Peyer's patch (tissue), 4 donors: Measurements from ENCODE around the gene SLC26A1. TPM values are rescaled to one million over a fixed set of nuclear protein-coding genes. Genes with fewer than 3 reads are reported as not detected.

Experiments
- DNase-seq, 3 donors: peaks; one replicate each; pipeline ENCODE4 v3.0.0-alpha.2; 2017 to 2019
- H3K27ac ChIP-seq, 4 donors: fragments of 200-600 bp; sonication (generic); one replicate each; pipeline ENCODE4 v1.5.1; 2016 to 2019
- H3K27me3 ChIP-seq, 2 donors: fragments of 200-600 bp; sonication (generic); one replicate each; pipeline ENCODE4 v1.5.1; 2019
- H3K36me3 ChIP-seq, 3 donors: fragments of 200-600 bp; sonication (generic); one replicate each; pipeline ENCODE4 v1.5.1; 2016 to 2019
- H3K4me1 ChIP-seq, 4 donors: fragments of 200-600 bp; sonication (generic); one replicate each; pipeline ENCODE4 v1.5.1; 2016 to 2019
- H3K4me3 ChIP-seq, 4 donors: fragments of 200-600 bp; sonication (generic); 1 replicate in 3 of 4; 2 replicates in 1 of 4; pipeline ENCODE4 v1.5.1; 2016 to 2019; ENCODE audit warnings: mild to moderate bottlenecking in 1 of 4
- H3K9me3 ChIP-seq, 4 donors: fragments of 200-600 bp; sonication (generic); one replicate each; pipeline ENCODE4 v1.5.1; 2016 to 2019; ENCODE audit warnings: mild to moderate bottlenecking in 1 of 4
- CTCF ChIP-seq, 6 experiments: fragments of 450-650 bp in 4 of 6; fragments of 200-600 bp in 2 of 6; sonication (generic) in 1 of 6; IDR thresholded peaks; one replicate each; pipeline ENCODE4 v1.5.1; 2017 to 2019; ENCODE audit warnings: antibody characterized with exemption in 6 of 6, mild to moderate bottlenecking in 3 of 6, moderate library complexity in 1 of 6
- POLR2A ChIP-seq, 2 donors: fragments of 450-650 bp; IDR thresholded peaks; one replicate each; pipeline ENCODE4 v1.5.1; 2017; ENCODE audit warnings: antibody characterized with exemption in 2 of 2, mild to moderate bottlenecking in 2 of 2, moderate library complexity in 2 of 2
- total RNA-seq, 4 donors: library from RNA; depleted of rRNA; stranded (reverse); fragments of >200 nt; gene quantifications; one replicate each; pipeline ENCODE4 v1.1.0, GENCODE V29; 2016

The SLC26A1 gene
- total RNA-seq, 4 donors from 2014 or later, result 0.83 to 35.7 (median 24.3) TPM

- no peaks in the 10 kb centered on the region for H3K9me3 ChIP-seq
These were observed 29.5 kb upstream of the SLC26A1 start for GRCh38 chr4:1022739-1023066.

GRCh38 chr4:1022051-1022738, 29.0 kb upstream of the SLC26A1 start:
- Histone ChIP-seq H3K9me3 (no peaks in the 10 kb centered on the region), H3K4me1 (peaks cover 0 to 15% (median 10%) of the 10 kb centered on the region in 4 donors), H3K27me3 (no peaks in the 10 kb centered on the region), H3K4me3 (no peak overlapping the region), H3K36me3 (peaks cover 0 to 10% (median 0%) of the 10 kb centered on the region in 3 donors), H3K27ac (no peak overlapping the region)
- TF ChIP-seq POLR2A (IDR thresholded peaks at IDR 0.05) (no peak), CTCF (IDR thresholded peaks at IDR 0.05) (no peak)
- no peak for DNase-seq

More at GRCh38 chr4:1022739-1023066, 29.5 kb upstream of the SLC26A1 start:
- Histone ChIP-seq H3K4me3 (no peak overlapping the region), H3K4me1 (peaks cover 0 to 15% (median 10%) of the 10 kb centered on the region in 4 donors), H3K36me3 (peaks cover 0 to 10% (median 0%) of the 10 kb centered on the region in 3 donors), H3K27ac (no peak overlapping the region), H3K27me3 (no peaks in the 10 kb centered on the region)
- DNase-seq, result no peak
- TF ChIP-seq POLR2A (IDR thresholded peaks at IDR 0.05) (no peak), CTCF (IDR thresholded peaks at IDR 0.05) (no peak)

- H3K4me1 ChIP-seq, result peaks cover 0 to 15% (median 10%) of the 10 kb centered on the region in 4 donors
- peak overlapping the region in 1 of 4 donors; percentile 67 for H3K27ac ChIP-seq
- H3K36me3 ChIP-seq, result peaks cover 0 to 10% (median 0%) of the 10 kb centered on the region in 3 donors
- TF ChIP-seq CTCF (IDR thresholded peaks at IDR 0.05) (no peak), POLR2A (IDR thresholded peaks at IDR 0.05) (no peak)
- no peaks in the 10 kb centered on the region for H3K27me3 ChIP-seq
- no peaks in the 10 kb centered on the region for H3K9me3 ChIP-seq
- H3K4me3 ChIP-seq, result peak overlapping the region in 1 of 4 donors; percentile 15
- DNase-seq, result peak in 2 of 3 donors; percentile 71 to 80
These were observed 28.3 kb upstream of the SLC26A1 start for GRCh38 chr4:1021386-1022050.

GRCh38 chr4:1019729-1020470, 26.7 kb upstream of the SLC26A1 start:
- Histone ChIP-seq H3K27ac (no peak overlapping the region), H3K36me3 (peaks cover 0 to 9% (median 0%) of the 10 kb centered on the region in 3 donors), H3K4me3 (no peak overlapping the region), H3K9me3 (no peaks in the 10 kb centered on the region), H3K27me3 (no peaks in the 10 kb centered on the region), H3K4me1 (peaks cover 0 to 15% (median 10%) of the 10 kb centered on the region in 4 donors)
- no peak for DNase-seq
- no peak for TF ChIP-seq CTCF (IDR thresholded peaks at IDR 0.05)
- TF ChIP-seq POLR2A (IDR thresholded peaks at IDR 0.05), result no peak

GRCh38 chr4:1019320-1019719, 26.1 kb upstream of the SLC26A1 start:
- H3K4me1 ChIP-seq, result peaks cover 0 to 15% (median 10%) of the 10 kb centered on the region in 4 donors
- TF ChIP-seq POLR2A (IDR thresholded peaks at IDR 0.05) (no peak), CTCF (IDR thresholded peaks at IDR 0.05) (no peak)

More at GRCh38 chr4:1019320-1019719, 26.1 kb upstream of the SLC26A1 start:
- H3K27me3 ChIP-seq, result no peaks in the 10 kb centered on the region
- peaks cover 0 to 3% (median 0%) of the 10 kb centered on the region in 3 donors for H3K36me3 ChIP-seq
- no peak for DNase-seq
- H3K27ac ChIP-seq, result no peak overlapping the region
- no peak overlapping the region for H3K4me3 ChIP-seq
- H3K9me3 ChIP-seq, result no peaks in the 10 kb centered on the region
